GM19397 (cell line): Measurements from ENCODE around the gene NDST1.

Source experiments
- ATAC-seq: cut with Tn5 transposase; IDR thresholded peaks from one replicate; pipeline ENCODE4 v1.9.1; 2021; ENCODE audit warnings: mild to moderate bottlenecking, moderate library complexity; ENCODE audit not compliant: unreplicated experiment

Gene NDST1

GRCh38 chr5:150521939-150522503 lies 14.1 kb downstream of the NDST1 start:
- ATAC-seq, result no peak

GRCh38 chr5:150522504-150523414 lies 14.8 kb downstream of the NDST1 start:
- ATAC-seq, result no peak

GRCh38 chr5:150523472-150524350 lies 15.8 kb downstream of the NDST1 start:
- no peak for ATAC-seq

GRCh38 chr5:150525163-150525562 lies 17.2 kb downstream of the NDST1 start:
- ATAC-seq, result no peak

- ATAC-seq, result no peak
Measured at GRCh38 chr5:150525781-150526180, 17.9 kb downstream of the NDST1 start.

- no peak for ATAC-seq
Measured at GRCh38 chr5:150527038-150527437, 19.1 kb downstream of the NDST1 start.

- ATAC-seq, result no peak
Measured at GRCh38 chr5:150527808-150528207, 19.9 kb downstream of the NDST1 start.

- no peak for ATAC-seq
Measured at GRCh38 chr5:150528924-150529546, 21.1 kb downstream of the NDST1 start.

GRCh38 chr5:150529555-150529954 lies 21.6 kb downstream of the NDST1 start:
- no peak for ATAC-seq

GRCh38 chr5:150530423-150530822 lies 22.5 kb downstream of the NDST1 start:
- ATAC-seq, result no peak

- no peak for ATAC-seq
Measured at GRCh38 chr5:150530951-150531588, 23.1 kb downstream of the NDST1 start.

- no peak for ATAC-seq
Measured at GRCh38 chr5:150531686-150532085, 23.8 kb downstream of the NDST1 start.

- ATAC-seq, result no peak
Measured at GRCh38 chr5:150532151-150532550, 24.2 kb downstream of the NDST1 start.

- ATAC-seq, result no peak
Measured at GRCh38 chr5:150532996-150533395, 25.1 kb downstream of the NDST1 start.

- no peak for ATAC-seq
Measured at GRCh38 chr5:150534811-150535210, 26.9 kb downstream of the NDST1 start.

GRCh38 chr5:150535611-150536010 lies 27.7 kb downstream of the NDST1 start:
- no peak for ATAC-seq

- ATAC-seq, result no peak
Measured at GRCh38 chr5:150538007-150538917, 30.3 kb downstream of the NDST1 start.

GRCh38 chr5:150539206-150539605 lies 31.3 kb downstream of the NDST1 start:
- ATAC-seq, result no peak

GRCh38 chr5:150540042-150540441 lies 32.1 kb downstream of the NDST1 start:
- no peak for ATAC-seq
